H1 (cell line): ENCODE results near the gene SLC16A5. TPM values are rescaled to one million over a fixed set of nuclear protein-coding genes. Genes with fewer than 3 reads are reported as not detected.

Experiments
- CTCF ChIA-PET: fragments of 300-600 bp; sonication (Branson Sonifier 250); formaldehyde crosslinking; loops from one replicate; lab custom pipeline; 2021; ENCODE audit not compliant: partially characterized antibody; lab: Charles Lee
- POLR2A ChIA-PET: fragments of 300-600 bp; sonication (Branson Sonifier 250); formaldehyde crosslinking; loops from one replicate; lab custom pipeline; 2021; ENCODE audit warnings: inconsistent platforms; ENCODE audit not compliant: partially characterized antibody; lab: Charles Lee
- DNase-seq, 2 experiments: peaks; one replicate each; pipeline versions ENCODE4 v3.0.0 to v3.0.0-alpha.2; 2010 to 2022; ENCODE audit warnings: low spot score in 2 of 2, low read depth in 1 of 2, mixed read lengths in 1 of 2
- FAIRE-seq: peaks from 2 replicates; lab custom pipeline; 2011; peaks lifted over from hg19 to GRCh38; lab: Jason Lieb, UNC
- H2AFZ ChIP-seq: 2 replicates; pipeline ENCODE4 v1.8.1; 2012; ENCODE audit warnings: low read length, inconsistent platforms
- H2AK5ac ChIP-seq: 2 replicates; pipeline ENCODE4 v1.6.1; 2013; ENCODE audit warnings: low read depth, low read length
- H2BK120ac ChIP-seq: replicated peaks from 2 replicates; pipeline ENCODE3; 2013; ENCODE audit warnings: low read depth, low read length, inconsistent platforms
- H2BK12ac ChIP-seq: 2 replicates; pipeline ENCODE4 v1.6.1; 2013; ENCODE audit warnings: low read depth, low read length
- H2BK15ac ChIP-seq: 2 replicates; pipeline ENCODE4 v1.6.1; 2013; ENCODE audit warnings: low read length
- H2BK20ac ChIP-seq: 2 replicates; pipeline ENCODE4 v1.6.1; 2013; ENCODE audit warnings: low read length
- H2BK5ac ChIP-seq: 2 replicates; pipeline ENCODE4 v1.6.1; 2013; ENCODE audit warnings: low read depth, low read length
- H3K14ac ChIP-seq: 2 replicates; pipeline ENCODE4 v1.6.1; 2013; ENCODE audit warnings: inconsistent platforms; ENCODE audit not compliant: insufficient read length
- H3K18ac ChIP-seq: 2 replicates; pipeline ENCODE4 v1.6.1; 2013; ENCODE audit warnings: low read length; ENCODE audit errors: extremely low read depth
- H3K23ac ChIP-seq: 2 replicates; pipeline ENCODE4 v1.6.1; 2013; ENCODE audit warnings: inconsistent platforms; ENCODE audit not compliant: insufficient read length
- H3K23me2 ChIP-seq: 2 replicates; pipeline ENCODE4 v1.6.1; 2013; ENCODE audit warnings: low read depth, low read length
- H3K27ac ChIP-seq: 2 replicates; pipeline ENCODE4 v1.6.1; 2011; ENCODE audit warnings: low read depth, low read length, inconsistent platforms
- H3K27me3 ChIP-seq, 4 experiments: replicated peaks in 1 of 4; 1 replicate in 1 of 4; 2 replicates in 3 of 4; pipeline versions ENCODE4 v1.6.1 to v1.8.1; 2011 to 2013; ENCODE audit warnings: low read length in 3 of 4, mild to moderate bottlenecking in 3 of 4, inconsistent platforms in 2 of 4, mixed read lengths in 2 of 4, moderate library complexity in 1 of 4; ENCODE audit not compliant: control insufficient read depth in 3 of 4, insufficient read depth in 3 of 4; ENCODE audit errors: extremely low read depth in 1 of 4
- H3K36me3 ChIP-seq, 4 experiments: 2 replicates each; pipeline versions ENCODE4 v1.6.1 to v1.8.1; 2011 to 2013; ENCODE audit warnings: mild to moderate bottlenecking in 4 of 4, low read length in 3 of 4, moderate library complexity in 2 of 4, control low read depth in 1 of 4, inconsistent platforms in 1 of 4; ENCODE audit not compliant: insufficient read depth in 4 of 4, control insufficient read depth in 2 of 4
- H3K4ac ChIP-seq: replicated peaks from 2 replicates; pipeline ENCODE3; 2013; ENCODE audit warnings: low read length, low read depth, mixed read lengths, inconsistent platforms; ENCODE audit not compliant: insufficient read length
- H3K4me1 ChIP-seq, 4 experiments: replicated peaks in 1 of 4; 1 replicate in 1 of 4; 2 replicates in 3 of 4; pipeline versions ENCODE4 v1.6.1 to v1.8.1; 2011 to 2013; ENCODE audit warnings: low read length in 3 of 4, inconsistent platforms in 2 of 4, mixed read lengths in 1 of 4; ENCODE audit not compliant: insufficient read depth in 4 of 4, control insufficient read depth in 3 of 4
- H3K4me2 ChIP-seq, 2 experiments: 2 replicates each; pipeline versions ENCODE4 v1.6.1 to v1.8.1; 2011 to 2013; ENCODE audit warnings: low read depth in 2 of 2, low read length in 2 of 2, control low read depth in 1 of 2, inconsistent platforms in 1 of 2, mild to moderate bottlenecking in 1 of 2; ENCODE audit not compliant: insufficient read depth in 1 of 2
- H3K4me3 ChIP-seq, 4 experiments: fragments of 200-600, 300-600 bp in 1 of 4; sonication (generic), shearing (Covaris generic), sonication (Bioruptor Twin) in 1 of 4; 2 replicates each; pipeline versions ENCODE4 v1.5.1 to v1.8.1; 2011 to 2016; ENCODE audit warnings: low read length in 4 of 4, low read depth in 3 of 4, control low read depth in 2 of 4, inconsistent platforms in 2 of 4, mild to moderate bottlenecking in 2 of 4, mixed read lengths in 1 of 4, moderate library complexity in 1 of 4; ENCODE audit not compliant: insufficient read depth in 2 of 4; ENCODE audit errors: extremely low read depth in 1 of 4
- H3K56ac ChIP-seq: replicated peaks from 2 replicates; pipeline ENCODE3; 2013; ENCODE audit warnings: low read depth, mild to moderate bottlenecking, mixed read lengths, low read length, inconsistent platforms; ENCODE audit not compliant: insufficient read length
- H3K79me1 ChIP-seq: 2 replicates; pipeline ENCODE4 v1.6.1; 2013; ENCODE audit warnings: low read depth, low read length, control low read depth
- H3K79me2 ChIP-seq, 2 experiments: 2 replicates each; pipeline versions ENCODE4 v1.6.1 to v1.8.1; 2012 to 2013; ENCODE audit warnings: low read length in 2 of 2, mild to moderate bottlenecking in 2 of 2, inconsistent platforms in 1 of 2; ENCODE audit not compliant: insufficient read depth in 2 of 2, control insufficient read depth in 1 of 2
- H3K9ac ChIP-seq, 4 experiments: replicated peaks in 1 of 4; 1 replicate in 1 of 4; 2 replicates in 3 of 4; pipeline versions ENCODE4 v1.6.1 to v1.8.1; 2011 to 2013; ENCODE audit warnings: low read depth in 3 of 4, low read length in 3 of 4, control low read depth in 2 of 4, mild to moderate bottlenecking in 2 of 4, moderate library complexity in 2 of 4, inconsistent platforms in 1 of 4; ENCODE audit errors: extremely low read depth in 1 of 4
- H3K9me3 ChIP-seq, 2 experiments: 2 replicates each; pipeline versions ENCODE4 v1.6.1 to v1.8.1; 2012 to 2013; ENCODE audit warnings: mild to moderate bottlenecking in 2 of 2, moderate library complexity in 2 of 2, control low read depth in 1 of 2, inconsistent platforms in 1 of 2, low read depth in 1 of 2, low read length in 1 of 2, mixed read lengths in 1 of 2; ENCODE audit not compliant: insufficient read depth in 2 of 2
- H4K20me1 ChIP-seq, 2 experiments: replicated peaks in 1 of 2; 2 replicates each; pipeline versions ENCODE3 to v1.8.1; 2011 to 2013; ENCODE audit warnings: inconsistent platforms in 2 of 2, low read length in 2 of 2, mild to moderate bottlenecking in 1 of 2; ENCODE audit not compliant: insufficient read depth in 2 of 2, control insufficient read depth in 1 of 2
- H4K5ac ChIP-seq: 2 replicates; pipeline ENCODE4 v1.6.1; 2013; ENCODE audit warnings: low read length, low read depth, mixed read lengths, inconsistent platforms; ENCODE audit not compliant: insufficient read length
- H4K8ac ChIP-seq: 2 replicates; pipeline ENCODE4 v1.8.0; 2013; ENCODE audit warnings: mild to moderate bottlenecking, moderate library complexity, low read length, inconsistent platforms; ENCODE audit not compliant: insufficient read depth; ENCODE audit errors: extremely low read depth
- H4K91ac ChIP-seq: replicated peaks from 2 replicates; pipeline ENCODE3; 2013; ENCODE audit warnings: low read length, mixed read lengths, inconsistent platforms; ENCODE audit not compliant: insufficient read length
- CHD1 ChIP-seq: IDR thresholded peaks from 2 replicates; pipeline ENCODE4 v1.6.1; 2012; ENCODE audit warnings: low read depth, low read length, improper control_type of control experiment
- GABPA ChIP-seq: IDR thresholded peaks from 2 replicates; pipeline ENCODE4 v1.6.1; 2011; ENCODE audit warnings: mild to moderate bottlenecking, low read length, moderate library complexity, borderline replicate concordance; ENCODE audit not compliant: insufficient read depth
- HDAC2 ChIP-seq, 2 experiments: fragments of 300-600 bp in 1 of 2; sonication (generic) in 1 of 2; IDR thresholded peaks; 2 replicates each; pipeline ENCODE4 v1.6.1; 2011 to 2012; ENCODE audit warnings: low read depth in 2 of 2, low read length in 2 of 2, mild to moderate bottlenecking in 2 of 2, moderate library complexity in 2 of 2, borderline replicate concordance in 1 of 2, inconsistent platforms in 1 of 2
- RAD21 ChIP-seq, 2 experiments: IDR thresholded peaks in 1 of 2; conservative IDR thresholded peaks in 1 of 2; 2 replicates each; pipeline ENCODE4 v1.6.1; 2011; ENCODE audit warnings: low read depth in 2 of 2, low read length in 2 of 2, improper control_type of control experiment in 1 of 2, inconsistent platforms in 1 of 2, mild to moderate bottlenecking in 1 of 2, moderate library complexity in 1 of 2
- TBP ChIP-seq: IDR thresholded peaks from 2 replicates; pipeline ENCODE4 v1.6.1; 2011; ENCODE audit warnings: low read depth, low read length, improper control_type of control experiment
- WGBS, 2 experiments: shearing (Covaris generic) in 1 of 2; methylation state at CpG; one replicate each; pipeline versions ENCODE4 v1.1.6 to v1.1.7; 2013 to 2015; ENCODE audit warnings: low lambda C conversion rate in 2 of 2, mixed read lengths in 2 of 2, inconsistent platforms in 1 of 2, low coverage in 1 of 2, missing lambda C conversion rate in 1 of 2; ENCODE audit not compliant: insufficient replicate concordance in 2 of 2, insufficient coverage in 1 of 2, insufficient read length in 1 of 2; ENCODE audit errors: extremely low coverage in 1 of 2, missing lambda C conversion rate in 1 of 2; 5-methylcytosine and 5-hydroxymethylcytosine counted together
- polyA plus RNA-seq, 7 experiments: library from polyadenylated mRNA; depleted of rRNA in 3 of 7; stranded (reverse) in 5 of 7; unstranded in 2 of 7; fragments of >200 nt in 5 of 7; fragments of 200-250 nt in 2 of 7; gene quantifications; 1 replicate in 5 of 7; 2 replicates in 1 of 7; 4 replicates in 1 of 7; pipeline versions ENCODE4 v1.2.1 to v1.2.3, GENCODE V29; 2011 to 2013; ENCODE audit warnings: missing spikeins in 2 of 7, mixed read lengths in 2 of 7
- total RNA-seq: library from RNA; stranded (reverse); fragmentation: NEBNext Ultra II Directional; extraction: Animal tissue kit (Norgen Biotek cat#: 25700); gene quantifications from 2 replicates; pipeline ENCODE4 v1.2.1, GENCODE V29; 2021
- TF ChIP-seq, protein P1 (sequence below): IDR thresholded peaks from 2 replicates; pipeline ENCODE4 v1.6.1; 2011; ENCODE audit warnings: low read depth, mild to moderate bottlenecking, low read length; ENCODE audit not compliant: insufficient read depth
- TF ChIP-seq, protein P2 (sequence below): IDR thresholded peaks from 2 replicates; pipeline ENCODE4 v1.6.1; 2012; ENCODE audit warnings: low read length, inconsistent platforms
- TF ChIP-seq, protein P3 (sequence below): IDR thresholded peaks from 2 replicates; pipeline ENCODE4 v1.6.1; 2012; ENCODE audit warnings: inconsistent platforms

The SLC16A5 gene
- total and polyA plus RNA-seq, 2 of the 8 experiments (the other 6 are each of a cell fraction or from before 2014, with no cell fraction given), result 17.1 to 34.7 TPM

DNA sequence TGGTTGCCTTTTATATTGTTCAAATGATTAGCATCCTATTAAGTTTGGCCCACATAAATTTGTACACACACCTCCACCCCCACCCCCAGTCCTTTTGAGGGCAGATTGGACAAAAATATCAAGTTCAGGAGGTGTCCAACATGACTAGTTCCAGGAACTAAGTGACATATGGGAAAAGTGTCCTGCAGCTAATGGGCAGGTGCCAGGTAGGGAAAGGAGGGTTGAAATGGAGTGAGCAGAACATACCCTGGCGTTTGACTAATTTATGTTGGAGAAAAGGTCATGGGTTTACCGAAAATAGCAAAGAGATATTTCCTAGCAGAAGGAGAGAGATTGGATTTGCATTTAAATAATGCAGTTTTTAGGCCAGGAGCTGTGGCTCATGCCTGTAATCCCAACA, 35.8 kb upstream of the SLC16A5 start:
- H3K23me2 ChIP-seq, result no peaks in the 10 kb centered on the region; the same call in 1 of the 2 replicates
- no peak overlapping the region for H2BK120ac ChIP-seq
- no peak overlapping the region for H3K4ac ChIP-seq
- TF ChIP-seq TBP, result no peak
- no peak for TF ChIP-seq HDAC2 (IDR thresholded peaks at IDR 0.05; ENCODE audit: borderline replicate concordance in 1 of 2, low read depth in 2 of 2, low read length in 2 of 2)
- no peak for TF ChIP-seq GABPA
- TF ChIP-seq, protein P1, sequence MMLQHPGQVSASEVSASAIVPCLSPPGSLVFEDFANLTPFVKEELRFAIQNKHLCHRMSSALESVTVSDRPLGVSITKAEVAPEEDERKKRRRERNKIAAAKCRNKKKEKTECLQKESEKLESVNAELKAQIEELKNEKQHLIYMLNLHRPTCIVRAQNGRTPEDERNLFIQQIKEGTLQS, result no peak
- TF ChIP-seq RAD21 (IDR thresholded peaks at IDR 0.05 in 1 of 2, conservative IDR thresholded peaks at IDR 0.05 in 1 of 2; ENCODE audit: low read depth in 2 of 2, low read length in 2 of 2), result no peak
- TF ChIP-seq, protein P2, sequence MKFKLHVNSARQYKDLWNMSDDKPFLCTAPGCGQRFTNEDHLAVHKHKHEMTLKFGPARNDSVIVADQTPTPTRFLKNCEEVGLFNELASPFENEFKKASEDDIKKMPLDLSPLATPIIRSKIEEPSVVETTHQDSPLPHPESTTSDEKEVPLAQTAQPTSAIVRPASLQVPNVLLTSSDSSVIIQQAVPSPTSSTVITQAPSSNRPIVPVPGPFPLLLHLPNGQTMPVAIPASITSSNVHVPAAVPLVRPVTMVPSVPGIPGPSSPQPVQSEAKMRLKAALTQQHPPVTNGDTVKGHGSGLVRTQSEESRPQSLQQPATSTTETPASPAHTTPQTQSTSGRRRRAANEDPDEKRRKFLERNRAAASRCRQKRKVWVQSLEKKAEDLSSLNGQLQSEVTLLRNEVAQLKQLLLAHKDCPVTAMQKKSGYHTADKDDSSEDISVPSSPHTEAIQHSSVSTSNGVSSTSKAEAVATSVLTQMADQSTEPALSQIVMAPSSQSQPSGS, result no peak
- no peak for TF ChIP-seq CHD1
- TF ChIP-seq, protein P3, sequence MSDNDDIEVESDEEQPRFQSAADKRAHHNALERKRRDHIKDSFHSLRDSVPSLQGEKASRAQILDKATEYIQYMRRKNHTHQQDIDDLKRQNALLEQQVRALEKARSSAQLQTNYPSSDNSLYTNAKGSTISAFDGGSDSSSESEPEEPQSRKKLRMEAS, result no peak
- WGBS, 2 experiments, result 87% methylated on average over 2 of the region's 2 CpGs; no CpG with 5 or more reads in 1 of the 2 experiments
- H3K79me2 ChIP-seq, result peaks cover 8 to 42% of the 10 kb centered on the region in 2 experiments
- H2AK5ac ChIP-seq, result no peak overlapping the region
- no peak overlapping the region for H2BK15ac ChIP-seq
- ChIA-PET CTCF (interaction anchor here (0.6 to 3.9 kb wide), 3 partner anchors 12 to 91 kb away, joined by 3 to 19 read pairs (median 8); no protein-coding TSS in a partner anchor), POLR2A (no interaction called here)
- peaks cover 2 to 59% (median 28%) of the 10 kb centered on the region in 4 experiments; a peak in 7 of 8 replicates for H3K36me3 ChIP-seq
- H2AFZ ChIP-seq, result no peak overlapping the region
- H4K20me1 ChIP-seq, result peaks cover 4 to 7% of the 10 kb centered on the region in 2 experiments
- peaks cover 6% of the 10 kb centered on the region; the same call in 1 of the 2 replicates for H3K79me1 ChIP-seq
- H4K8ac ChIP-seq, result no peak overlapping the region
- no peak overlapping the region for H4K5ac ChIP-seq
- FAIRE-seq (no peak), DNase-seq (no peak)
- no peak overlapping the region for H4K91ac ChIP-seq
- H2BK20ac ChIP-seq, result no peak overlapping the region
- no peak overlapping the region for H3K9ac ChIP-seq
- H2BK5ac ChIP-seq, result no peak overlapping the region
- H3K4me3 ChIP-seq, result no peak overlapping the region
- H2BK12ac ChIP-seq, result no peak overlapping the region
- H3K4me2 ChIP-seq, result no peak overlapping the region
- no peak overlapping the region for H3K56ac ChIP-seq
- no peaks in the 10 kb centered on the region for H3K9me3 ChIP-seq
- H3K18ac ChIP-seq, result no peak overlapping the region
- H3K14ac ChIP-seq, result no peak overlapping the region
- H3K27me3 ChIP-seq, result no peaks in the 10 kb centered on the region
- H3K27ac ChIP-seq, result no peak overlapping the region
- H3K23ac ChIP-seq, result no peak overlapping the region
- peaks cover 0 to 6% (median 1%) of the 10 kb centered on the region in 4 experiments; a peak in 3 of 7 replicates for H3K4me1 ChIP-seq
